Natural killer cell treated with Interleukin-12 subunit alpha and Interleukin-12 subunit beta and Interleukin-15 and Interleukin-18, amount 100 ng/mL, for 72 hours (primary cell): ENCODE data around the gene ELOVL5. TPM values are rescaled to one million over a fixed set of nuclear protein-coding genes. Genes with fewer than 3 reads are reported as not detected.
"Not testable (repeated sequence)": the region's sequence is repeated elsewhere in the genome, so short reads cannot be mapped to it uniquely, and the experiment has no call there.

Experiments
- ATAC-seq, 2 donors: fragments of 150-1000 bp; cut with Tn5 transposase in 1 of 2; sonication (Bioruptor Pico), chemical (Tn5 transposase) in 1 of 2; 2 replicates each; pipeline ENCODE4 v1.10.0; 2021
- DNase-seq: peaks from one replicate; pipeline ENCODE4 v3.0.0; 2022; ENCODE audit warnings: low spot score
- H3K27ac Mint-ChIP-seq, 2 donors: 1 replicate in 1 of 2; 2 replicates in 1 of 2; pipeline ENCODE4 v1.8.0; 2022; ENCODE audit warnings: mixed read lengths in 2 of 2, mild to moderate bottlenecking in 1 of 2, moderate library complexity in 1 of 2
- H3K27me3 Mint-ChIP-seq, 2 donors: 1 replicate in 1 of 2; 2 replicates in 1 of 2; pipeline ENCODE4 v1.8.0; 2022; ENCODE audit warnings: mixed read lengths in 2 of 2
- H3K36me3 Mint-ChIP-seq: one replicate; pipeline ENCODE4 v1.8.0; 2022; ENCODE audit warnings: mixed read lengths
- H3K4me1 Mint-ChIP-seq, 2 donors: 1 replicate in 1 of 2; 2 replicates in 1 of 2; pipeline ENCODE4 v1.8.0; 2022; ENCODE audit warnings: low read depth in 2 of 2, mixed read lengths in 2 of 2, mild to moderate bottlenecking in 1 of 2
- H3K4me3 Mint-ChIP-seq: one replicate; pipeline ENCODE4 v1.8.0; 2022; ENCODE audit warnings: mixed read lengths
- H3K9me3 Mint-ChIP-seq: 2 replicates; pipeline ENCODE4 v1.8.0; 2022; ENCODE audit warnings: mixed read lengths
- total RNA-seq, 2 donors: library from RNA; stranded (reverse); gene quantifications; one replicate each; pipeline ENCODE4 v1.2.3, GENCODE V29; 2022

Gene ELOVL5
- total RNA-seq, 2 donors from 2014 or later, result 130 to 136 TPM

- H3K27me3 Mint-ChIP-seq, result no peaks in the 10 kb centered on the region
Measured at GRCh38 chr6:53331678-53332077, 17.1 kb downstream of the ELOVL5 start.

GRCh38 chr6:53330137-53330536 is 18.6 kb downstream of the ELOVL5 start:
- no peak for DNase-seq
- ATAC-seq, result no peak
- H3K4me3 Mint-ChIP-seq, result no peak overlapping the region
- no peaks in the 10 kb centered on the region for H3K27me3 Mint-ChIP-seq
- H3K36me3 Mint-ChIP-seq, result no peaks in the 10 kb centered on the region
- H3K4me1 Mint-ChIP-seq, result peaks cover 44 to 57% of the 10 kb centered on the region in 2 donors
- no peak overlapping the region for H3K27ac Mint-ChIP-seq
- no peaks in the 10 kb centered on the region for H3K9me3 Mint-ChIP-seq

More at GRCh38 chr6:53331678-53332077, 17.1 kb downstream of the ELOVL5 start:
- H3K36me3 Mint-ChIP-seq, result no peaks in the 10 kb centered on the region
- no peak overlapping the region for H3K4me3 Mint-ChIP-seq
- H3K4me1 Mint-ChIP-seq, result peaks cover 43 to 58% of the 10 kb centered on the region in 2 donors
- peak overlapping the region in 1 of 2 donors; percentile 98 for H3K27ac Mint-ChIP-seq
- no peak for DNase-seq
- ATAC-seq, result no peak
- no peaks in the 10 kb centered on the region for H3K9me3 Mint-ChIP-seq

- ATAC-seq (no peak), DNase-seq (no peak)
- no peaks in the 10 kb centered on the region for H3K9me3 Mint-ChIP-seq
- H3K4me3 Mint-ChIP-seq, result no peak overlapping the region
- no peaks in the 10 kb centered on the region for H3K27me3 Mint-ChIP-seq
- H3K4me1 Mint-ChIP-seq, result peaks cover 35 to 50% of the 10 kb centered on the region in 2 donors
- peak overlapping the region in 1 of 2 donors; percentile 25 for H3K27ac Mint-ChIP-seq
- no peaks in the 10 kb centered on the region for H3K36me3 Mint-ChIP-seq
Measured at GRCh38 chr6:53328375-53328774, 20.4 kb downstream of the ELOVL5 start.

- Mint-ChIP-seq H3K4me1 (peaks cover 49 to 51% of the 10 kb centered on the region in 2 donors), H3K27me3 (no peaks in the 10 kb centered on the region), H3K36me3 (no peaks in the 10 kb centered on the region), H3K9me3 (no peaks in the 10 kb centered on the region), H3K4me3 (no peak overlapping the region), H3K27ac (peak overlapping the region in 1 of 2 donors; percentile 25)
- DNase-seq (no peak), ATAC-seq (no peak)
Measured at GRCh38 chr6:53327017-53327395, 21.7 kb downstream of the ELOVL5 start.

- no peaks in the 10 kb centered on the region for H3K36me3 Mint-ChIP-seq
- peak overlapping the region in 1 of 2 donors; percentile 25 for H3K27ac Mint-ChIP-seq
- peaks cover 48 to 50% of the 10 kb centered on the region in 2 donors for H3K4me1 Mint-ChIP-seq
- no peak for DNase-seq
- H3K27me3 Mint-ChIP-seq, result no peaks in the 10 kb centered on the region
- H3K9me3 Mint-ChIP-seq, result no peaks in the 10 kb centered on the region
- H3K4me3 Mint-ChIP-seq, result no peak overlapping the region
- ATAC-seq, result no peak
Measured at GRCh38 chr6:53326372-53327016, 22.3 kb downstream of the ELOVL5 start.

GRCh38 chr6:53325785-53326184 is 23.0 kb downstream of the ELOVL5 start:
- Mint-ChIP-seq H3K36me3 (no peaks in the 10 kb centered on the region), H3K27ac (no peak overlapping the region), H3K9me3 (no peaks in the 10 kb centered on the region), H3K4me1 (peaks cover 42 to 54% of the 10 kb centered on the region in 2 donors), H3K4me3 (no peak overlapping the region), H3K27me3 (no peaks in the 10 kb centered on the region)
- ATAC-seq (no peak), DNase-seq (no peak)

GRCh38 chr6:53322188-53323029 is 26.3 kb downstream of the ELOVL5 start:
- Mint-ChIP-seq H3K36me3 (no peaks in the 10 kb centered on the region), H3K4me3 (peak overlapping the region; percentile 15), H3K4me1 (peaks cover 48 to 60% of the 10 kb centered on the region in 2 donors), H3K27me3 (no peaks in the 10 kb centered on the region), H3K27ac (peak overlapping the region; percentile 28 to 63), H3K9me3 (no peaks in the 10 kb centered on the region)
- DNase-seq, result no peak
- peak in 1 of 2 donors; percentile 50 for ATAC-seq

- Mint-ChIP-seq H3K27ac (peak overlapping the region; percentile 28 to 63), H3K9me3 (no peaks in the 10 kb centered on the region), H3K36me3 (no peaks in the 10 kb centered on the region), H3K4me3 (no peak overlapping the region), H3K4me1 (peaks cover 47 to 60% of the 10 kb centered on the region in 2 donors), H3K27me3 (no peaks in the 10 kb centered on the region)
- no peak for ATAC-seq
- no peak for DNase-seq
Measured at GRCh38 chr6:53321701-53322100, 27.0 kb downstream of the ELOVL5 start.

GRCh38 chr6:53320964-53321363 is 27.8 kb downstream of the ELOVL5 start:
- Mint-ChIP-seq H3K4me1 (peaks cover 46 to 60% of the 10 kb centered on the region in 2 donors), H3K36me3 (no peaks in the 10 kb centered on the region), H3K4me3 (no peak overlapping the region), H3K9me3 (no peaks in the 10 kb centered on the region), H3K27me3 (no peaks in the 10 kb centered on the region), H3K27ac (no peak overlapping the region)
- DNase-seq (no peak), ATAC-seq (no peak)

- ATAC-seq (no peak), DNase-seq (no peak)
- Mint-ChIP-seq H3K9me3 (no peaks in the 10 kb centered on the region), H3K36me3 (no peaks in the 10 kb centered on the region), H3K4me3 (no peak overlapping the region), H3K27ac (no peak overlapping the region), H3K4me1 (peaks cover 52 to 71% of the 10 kb centered on the region in 2 donors), H3K27me3 (no peaks in the 10 kb centered on the region)
Measured at GRCh38 chr6:53318429-53318828, 30.3 kb downstream of the ELOVL5 start.

GRCh38 chr6:53317861-53318260 is 30.9 kb downstream of the ELOVL5 start:
- H3K36me3 Mint-ChIP-seq, result no peaks in the 10 kb centered on the region
- no peak overlapping the region for H3K27ac Mint-ChIP-seq
- no peaks in the 10 kb centered on the region for H3K27me3 Mint-ChIP-seq
- no peak overlapping the region for H3K4me3 Mint-ChIP-seq
- no peak for ATAC-seq
- no peaks in the 10 kb centered on the region for H3K9me3 Mint-ChIP-seq
- DNase-seq, result no peak
- peaks cover 51 to 69% of the 10 kb centered on the region in 2 donors for H3K4me1 Mint-ChIP-seq

- not testable (repeated sequence) for H3K9me3 Mint-ChIP-seq, H3K36me3 Mint-ChIP-seq, DNase-seq, H3K27me3 Mint-ChIP-seq, ATAC-seq, H3K4me3 Mint-ChIP-seq
- Mint-ChIP-seq H3K4me1 (peaks cover 50 to 69% of the 10 kb centered on the region in 2 donors), H3K27ac (peak overlapping the region; percentile 47 to 50)
Measured at GRCh38 chr6:53317299-53317698, 31.5 kb downstream of the ELOVL5 start.

GRCh38 chr6:53316142-53316541 is 32.6 kb downstream of the ELOVL5 start:
- Mint-ChIP-seq H3K27ac (peak overlapping the region; percentile 17 to 24), H3K36me3 (no peaks in the 10 kb centered on the region), H3K9me3 (no peaks in the 10 kb centered on the region), H3K4me3 (no peak overlapping the region), H3K4me1 (peaks cover 60 to 76% of the 10 kb centered on the region in 2 donors), H3K27me3 (no peaks in the 10 kb centered on the region)
- no peak for ATAC-seq
- DNase-seq, result no peak

- Mint-ChIP-seq H3K27me3 (no peaks in the 10 kb centered on the region), H3K27ac (peak overlapping the region; percentile 17 to 24), H3K4me3 (no peak overlapping the region), H3K4me1 (peaks cover 64 to 77% of the 10 kb centered on the region in 2 donors), H3K36me3 (no peaks in the 10 kb centered on the region), H3K9me3 (no peaks in the 10 kb centered on the region)
- DNase-seq (no peak), ATAC-seq (no peak)
Measured at GRCh38 chr6:53315086-53315724, 33.5 kb downstream of the ELOVL5 start.
